Endothelial cell of umbilical vein (primary cell): ENCODE data around the gene TBC1D4. TPM values are rescaled to one million over a fixed set of nuclear protein-coding genes. Genes with fewer than 3 reads are reported as not detected.

Experiments
- BruUV-seq: library from RNA; stranded (reverse); fragments of 400-500 nt; replicated peaks from 2 replicates; lab custom pipeline; 2021; lab: Mats Ljungman, UMichigan
- CTCF ChIA-PET: fragments of 300-600, 350-600 bp; sonication (Branson Sonifier 250); formaldehyde crosslinking; loops from one replicate; lab custom pipeline; 2021; ENCODE audit warnings: antibody characterized with exemption, inconsistent platforms; lab: Charles Lee
- POLR2A ChIA-PET: fragments of 300-600, 350-600 bp; sonication (Branson Sonifier 250); formaldehyde crosslinking; loops from one replicate; lab custom pipeline; 2021; ENCODE audit warnings: antibody characterized with exemption, inconsistent platforms; lab: Charles Lee
- DNase-seq: peaks from one replicate; pipeline ENCODE4 v3.0.0-alpha.2; 2011; ENCODE audit warnings: low read depth, low spot score
- FAIRE-seq: peaks from 2 replicates; lab custom pipeline; 2011; peaks lifted over from hg19 to GRCh38; lab: Jason Lieb, UNC
- H2AFZ ChIP-seq: 2 replicates; pipeline ENCODE4 v1.6.0; 2012; ENCODE audit warnings: low read depth, low read length, control low read depth, inconsistent platforms
- H3K27ac ChIP-seq: 2 replicates; pipeline ENCODE4 v1.5.1; 2011; ENCODE audit warnings: low read depth, mild to moderate bottlenecking, control low read depth, low read length, moderate library complexity; ENCODE audit not compliant: insufficient read depth
- H3K27me3 ChIP-seq, 2 experiments: 2 replicates each; pipeline versions ENCODE4 v1.6.0 to v1.6.1; 2011; ENCODE audit warnings: low read length in 2 of 2, mixed read lengths in 1 of 2; ENCODE audit not compliant: control insufficient read depth in 2 of 2, insufficient read depth in 2 of 2
- H3K36me3 ChIP-seq, 2 experiments: 2 replicates in 1 of 2; 3 replicates in 1 of 2; pipeline ENCODE4 v1.5.1; 2011; ENCODE audit warnings: low read length in 2 of 2, mild to moderate bottlenecking in 1 of 2, moderate library complexity in 1 of 2; ENCODE audit not compliant: control insufficient read depth in 2 of 2, insufficient read depth in 2 of 2; ENCODE audit errors: extremely low read depth in 1 of 2
- H3K4me1 ChIP-seq: 3 replicates; pipeline ENCODE4 v1.5.1; 2011; ENCODE audit warnings: mild to moderate bottlenecking, low read length; ENCODE audit not compliant: control insufficient read depth, insufficient read depth; ENCODE audit errors: extremely low read depth
- H3K4me2 ChIP-seq: 2 replicates; pipeline ENCODE4 v1.6.1; 2011; ENCODE audit warnings: low read length, control low read depth, mixed read lengths; ENCODE audit not compliant: insufficient read depth
- H3K4me3 ChIP-seq, 3 experiments: fragments of 200-600 bp in 1 of 3; sonication (generic), shearing (Covaris generic) in 1 of 3; replicated peaks in 1 of 3; 2 replicates each; pipeline ENCODE4 v1.5.1; 2011 to 2016; ENCODE audit warnings: control low read depth in 3 of 3, low read length in 3 of 3, mild to moderate bottlenecking in 2 of 3, inconsistent platforms in 1 of 3, low read depth in 1 of 3, moderate library complexity in 1 of 3; ENCODE audit not compliant: insufficient read depth in 1 of 3
- H3K79me2 ChIP-seq: 2 replicates; pipeline ENCODE4 v1.6.0; 2012; ENCODE audit warnings: low read length, inconsistent platforms; ENCODE audit not compliant: control insufficient read depth, insufficient read depth
- H3K9ac ChIP-seq: replicated peaks from 2 replicates; pipeline ENCODE3; 2011; ENCODE audit warnings: low read length, control low read depth; ENCODE audit not compliant: insufficient read depth; ENCODE audit errors: extremely low read depth
- H3K9me1 ChIP-seq: replicated peaks from 3 replicates; pipeline ENCODE4 v1.6.0; 2011; ENCODE audit warnings: mild to moderate bottlenecking, low read length; ENCODE audit not compliant: control insufficient read depth, insufficient read depth; ENCODE audit errors: extremely low read depth
- H3K9me3 ChIP-seq: replicated peaks from 2 replicates; pipeline ENCODE4 v1.5.1; 2012; ENCODE audit warnings: low read length, inconsistent platforms; ENCODE audit not compliant: control insufficient read depth, insufficient read depth
- H4K20me1 ChIP-seq: replicated peaks from 2 replicates; pipeline ENCODE3; 2011; ENCODE audit warnings: mild to moderate bottlenecking, low read length; ENCODE audit not compliant: control insufficient read depth, insufficient read depth; ENCODE audit errors: extremely low read depth
- CTCF ChIP-seq, 2 donors: IDR thresholded peaks; 1 replicate in 1 of 2; 2 replicates in 1 of 2; pipeline ENCODE4 v1.5.1; 2011; ENCODE audit warnings: low read length in 2 of 2, mild to moderate bottlenecking in 2 of 2, moderate library complexity in 2 of 2, control low read depth in 1 of 2, inconsistent platforms in 1 of 2, low read depth in 1 of 2; ENCODE audit not compliant: insufficient read depth in 1 of 2; ENCODE audit errors: extremely low read depth in 1 of 2
- EZH2 ChIP-seq: IDR thresholded peaks from 2 replicates; pipeline ENCODE4 v1.6.1; 2012; ENCODE audit warnings: borderline replicate concordance, low read depth, mild to moderate bottlenecking, moderate library complexity, low read length, inconsistent platforms; ENCODE audit not compliant: severe bottlenecking
- FOS ChIP-seq: IDR thresholded peaks from 2 replicates; pipeline ENCODE4 v1.6.1; 2011; ENCODE audit warnings: mild to moderate bottlenecking, low read length, moderate library complexity, borderline replicate concordance; ENCODE audit not compliant: insufficient read depth
- GATA2 ChIP-seq: IDR thresholded peaks from 2 replicates; pipeline ENCODE4 v1.7.0; 2011; ENCODE audit warnings: low read depth, mild to moderate bottlenecking, moderate library complexity, mixed read lengths, low read length; ENCODE audit not compliant: insufficient read length, insufficient read depth
- JUN ChIP-seq: IDR thresholded peaks from 2 replicates; pipeline ENCODE4 v1.6.1; 2011; ENCODE audit warnings: borderline replicate concordance, low read depth; ENCODE audit not compliant: insufficient read length, insufficient read depth
- MAX ChIP-seq: IDR thresholded peaks from 2 replicates; pipeline ENCODE4 v1.6.1; 2011; ENCODE audit not compliant: insufficient read depth, insufficient read length
- MYC ChIP-seq: IDR thresholded peaks from one replicate; pipeline ENCODE4 v1.6.1; 2011; ENCODE audit warnings: mild to moderate bottlenecking, low read depth, low read length
- POLR2A ChIP-seq: IDR thresholded peaks from 2 replicates; pipeline ENCODE4 v1.6.1; 2012; ENCODE audit warnings: low read depth, mild to moderate bottlenecking, control low read depth, low read length
- POLR2AphosphoS5 ChIP-seq: IDR thresholded peaks from 2 replicates; pipeline ENCODE4 v1.6.1; 2012; ENCODE audit warnings: low read depth, mild to moderate bottlenecking, control low read depth, low read length, moderate library complexity; ENCODE audit not compliant: insufficient read depth
- dilution Hi-C: fragments of 300-500 bp; cut with MboI; formaldehyde crosslinking; loops from one replicate; pipeline ENCODE4 v1.15.0; 2019; ENCODE audit warnings: low sequenced_read_pairs; ENCODE audit not compliant: extremely low pct_ligation_motif_present
- intact Hi-C: fragments of 100-400 bp; cut with micrococcal nuclease; formaldehyde crosslinking; loops from one replicate; pipeline ENCODE4 v1.10.0; 2022
- polyA plus RNA-seq, 4 experiments: library from polyadenylated mRNA; depleted of rRNA in 3 of 4; stranded (reverse) in 3 of 4; unstranded in 1 of 4; fragments of >200 nt; gene quantifications; 2 replicates each; pipeline versions ENCODE4 v1.2.1 to v1.2.3, GENCODE V29; 2011 to 2012; ENCODE audit warnings: missing spikeins in 1 of 4
- total RNA-seq: library from RNA; stranded (reverse); gene quantifications from 2 replicates; pipeline ENCODE4 v1.2.3, GENCODE V29; 2021

Gene TBC1D4
- total and polyA plus RNA-seq, 2 donors (not counting 3 experiments of a cell fraction or from before 2014, with no cell fraction given): 58.3 to 81.0 TPM

- ChIA-PET CTCF (interaction anchor here (1.1 kb wide), 1 partner anchor 29 kb away, joined by 3 read pairs; no protein-coding TSS in a partner anchor), POLR2A (no interaction called here)
- no peaks in the 10 kb centered on the region for H3K9me3 ChIP-seq
- no peak overlapping the region for H3K4me2 ChIP-seq
- TF ChIP-seq POLR2A (no peak), MYC (no peak), GATA2 (no peak), POLR2AphosphoS5 (no peak), EZH2 (no peak), FOS (no peak)
- H2AFZ ChIP-seq: no peak overlapping the region
- peak; percentile 52 for FAIRE-seq
- no peak overlapping the region for H3K9ac ChIP-seq
- no peaks in the 10 kb centered on the region for H3K27me3 ChIP-seq
- peaks cover 3% of the 10 kb centered on the region for H3K9me1 ChIP-seq
- BruUV-seq: no TSS peak
- peaks cover 4% of the 10 kb centered on the region for H3K79me2 ChIP-seq
- no peaks in the 10 kb centered on the region for H3K4me1 ChIP-seq
- no peaks in the 10 kb centered on the region for H3K36me3 ChIP-seq
- dilution Hi-C loops: no loop called here
- intact Hi-C loops: no loop called here
- H3K4me3 ChIP-seq: no peak overlapping the region
- H3K27ac ChIP-seq: no peak overlapping the region
- H4K20me1 ChIP-seq: no peaks in the 10 kb centered on the region
- DNase-seq: no peak
Observed at GRCh38 chr13:75445717-75446499, 36.1 kb downstream of the TBC1D4 start.

- no peak overlapping the region for H3K9ac ChIP-seq
- TF ChIP-seq JUN: no peak
- no peak for TF ChIP-seq MAX
- TF ChIP-seq POLR2A: no peak
- no peak for TF ChIP-seq GATA2
- TF ChIP-seq MYC: no peak
- no peak for TF ChIP-seq CTCF (IDR thresholded peaks at IDR 0.05; ENCODE audit: extremely low read depth in 1 of 2, insufficient read depth in 1 of 2, low read depth in 1 of 2, low read length in 2 of 2)
- no peak for TF ChIP-seq EZH2
- no peak for TF ChIP-seq POLR2AphosphoS5
- no peak for TF ChIP-seq FOS
- no peak overlapping the region for H3K4me2 ChIP-seq
- no peaks in the 10 kb centered on the region for H3K4me1 ChIP-seq
- no TSS peak for BruUV-seq
- ChIA-PET POLR2A (no interaction called here), CTCF (interaction anchor here (1.2 kb wide), 1 partner anchor 38 kb away, joined by 3 read pairs; the partner anchor contains the start of gene TBC1D4)
- no peaks in the 10 kb centered on the region for H3K27me3 ChIP-seq
- H3K4me3 ChIP-seq: no peak overlapping the region
- H3K27ac ChIP-seq: no peak overlapping the region
- H2AFZ ChIP-seq: no peak overlapping the region
- no peaks in the 10 kb centered on the region for H3K9me3 ChIP-seq
- dilution Hi-C loops: no loop called here
- FAIRE-seq (no peak), DNase-seq (no peak)
- peaks cover 2% of the 10 kb centered on the region for H3K79me2 ChIP-seq
- peaks cover 3% of the 10 kb centered on the region for H3K9me1 ChIP-seq
- no peaks in the 10 kb centered on the region for H4K20me1 ChIP-seq
- H3K36me3 ChIP-seq: no peaks in the 10 kb centered on the region
- intact Hi-C loops: no loop called here
Observed at GRCh38 chr13:75444016-75444415, 38.0 kb downstream of the TBC1D4 start.
